A549 (cell line): ENCODE results near the gene GCK. TPM values are rescaled to one million over a fixed set of nuclear protein-coding genes. Genes with fewer than 3 reads are reported as not detected.

ENCODE experiments used
- ATAC-seq, 2 experiments: fragments of 200-7000 bp in 1 of 2; fragments of >200 bp in 1 of 2; cut with Nextera tagmentation in 1 of 2; cut with Tn5 transposase in 1 of 2; 3 replicates each; pipeline versions ENCODE4 v1.8.0 to v1.9.1; 2018 to 2020; ENCODE audit warnings: mild to moderate bottlenecking in 1 of 2, moderate library complexity in 1 of 2
- CTCF ChIA-PET: fragments of 300-600 bp; sonication (Branson Sonifier 250); formaldehyde crosslinking; extraction: SDS; loops from one replicate; lab custom pipeline; 2021; ENCODE audit warnings: antibody characterized with exemption, inconsistent platforms; lab: Yijun Ruan, JAX
- POLR2A ChIA-PET: fragments of 350-600 bp; formaldehyde crosslinking; extraction: SDS; loops from one replicate; lab custom pipeline; 2021; ENCODE audit warnings: antibody characterized with exemption, inconsistent platforms; lab: Yijun Ruan, JAX
- DNase-seq, 2 experiments: peaks; one replicate each; pipeline versions ENCODE4 v3.0.0 to v3.0.0-alpha.2; 2011 to 2016; ENCODE audit warnings: low read depth in 1 of 2, low spot score in 1 of 2
- FAIRE-seq: peaks from 2 replicates; lab custom pipeline; 2011; peaks lifted over from hg19 to GRCh38; lab: Jason Lieb, UNC
- H3K27ac ChIP-seq, 2 experiments: fragments of >200 bp; sonication (Bioruptor Twin); formaldehyde crosslinking; 3 replicates each; pipeline ENCODE4 v1.5.1; 2016 to 2017
- H3K4me1 ChIP-seq: fragments of >200 bp; sonication (Bioruptor Twin); formaldehyde crosslinking; 3 replicates; pipeline ENCODE4 v1.6.1; 2016
- H3K4me2 ChIP-seq: fragments of >200 bp; sonication (Bioruptor Twin); formaldehyde crosslinking; 3 replicates; pipeline ENCODE4 v1.6.1; 2016
- H3K4me3 ChIP-seq: fragments of >200 bp; sonication (Bioruptor Twin); formaldehyde crosslinking; 3 replicates; pipeline ENCODE4 v1.5.1; 2016
- H3K9me3 ChIP-seq: fragments of >200 bp; sonication (Bioruptor Twin); formaldehyde crosslinking; 3 replicates; pipeline ENCODE4 v1.6.1; 2016
- ATOH8 ChIP-seq: fragments of 250-450 bp; sonication (Bioruptor Pico); IDR thresholded peaks from 2 replicates; pipeline ENCODE4 v1.5.0; 2020; ENCODE audit warnings: low read depth, mild to moderate bottlenecking, moderate library complexity
- BCL3 ChIP-seq: fragments of >200 bp; sonication (Bioruptor Twin); formaldehyde crosslinking; IDR thresholded peaks from 3 replicates; pipeline ENCODE4 v1.6.1; 2016
- BHLHE40 ChIP-seq: IDR thresholded peaks from 2 replicates; pipeline ENCODE4 v1.6.1; 2012; ENCODE audit warnings: low read depth, low read length, inconsistent platforms
- CHD2 ChIP-seq: fragments of 150-350 bp; IDR thresholded peaks from 2 replicates; pipeline ENCODE4 v1.6.1; 2014; ENCODE audit warnings: low read length; ENCODE audit not compliant: partially characterized antibody
- CHD4 ChIP-seq: fragments of 200-600 bp; sonication (generic); IDR thresholded peaks from 2 replicates; pipeline ENCODE4 v1.6.1; 2016; ENCODE audit warnings: antibody characterized with exemption, mild to moderate bottlenecking, borderline replicate concordance
- E2F6 ChIP-seq: IDR thresholded peaks from 2 replicates; pipeline ENCODE4 v1.6.1; 2012; ENCODE audit warnings: low read depth, borderline replicate concordance
- EHF ChIP-seq: fragments of 250-450 bp; sonication (Bioruptor Pico); IDR thresholded peaks from 2 replicates; pipeline ENCODE4 v1.5.0; 2020; ENCODE audit warnings: mild to moderate bottlenecking
- FOSB ChIP-seq: fragments of 250-450 bp; sonication (Bioruptor Pico); IDR thresholded peaks from 2 replicates; pipeline ENCODE4 v1.5.0; 2020; ENCODE audit warnings: mild to moderate bottlenecking, moderate library complexity
- GATA3 ChIP-seq: IDR thresholded peaks from 2 replicates; pipeline ENCODE4 v1.6.1; 2012; ENCODE audit warnings: borderline replicate concordance
- HDAC2 ChIP-seq: fragments of 200-600 bp; sonication (generic); IDR thresholded peaks from 2 replicates; pipeline ENCODE4 v1.6.1; 2016
- HEYL ChIP-seq: fragments of 250-450 bp; sonication (Bioruptor Pico); IDR thresholded peaks from 2 replicates; pipeline ENCODE4 v1.8.0; 2021; ENCODE audit warnings: mild to moderate bottlenecking, moderate library complexity
- HOXB5 ChIP-seq: fragments of 250-450 bp; sonication (Bioruptor Pico); IDR thresholded peaks from 2 replicates; pipeline ENCODE4 v1.5.0; 2020; ENCODE audit warnings: mild to moderate bottlenecking, moderate library complexity
- JUNB ChIP-seq: fragments of >200 bp; sonication (Bioruptor Twin); formaldehyde crosslinking; IDR thresholded peaks from 2 replicates; pipeline ENCODE4 v1.6.1; 2016
- KDM1A ChIP-seq: fragments of 200-600 bp; sonication (generic); IDR thresholded peaks from 2 replicates; pipeline ENCODE4 v1.6.1; 2016; ENCODE audit warnings: low read depth, mild to moderate bottlenecking
- KDM5A ChIP-seq: fragments of 200-600 bp; sonication (generic); IDR thresholded peaks from 2 replicates; pipeline ENCODE4 v1.6.1; 2016; ENCODE audit warnings: antibody characterized with exemption, mild to moderate bottlenecking
- MAX ChIP-seq: IDR thresholded peaks from 2 replicates; pipeline ENCODE4 v1.6.1; 2012
- MYC ChIP-seq: IDR thresholded peaks from 2 replicates; pipeline ENCODE4 v1.6.1; 2012; ENCODE audit warnings: mild to moderate bottlenecking, inconsistent platforms, low read length, improper control_type of control experiment, borderline replicate concordance
- NFE2L2 ChIP-seq: fragments of 150-350 bp; conservative IDR thresholded peaks from 2 replicates; pipeline ENCODE4 v1.6.1; 2014; ENCODE audit warnings: low read length
- NPAS2 ChIP-seq: fragments of 250-450 bp; sonication (Bioruptor Pico); IDR thresholded peaks from 2 replicates; pipeline ENCODE4 v1.8.0; 2022; ENCODE audit warnings: mild to moderate bottlenecking, moderate library complexity, borderline replicate concordance
- RAD21 ChIP-seq, 2 experiments: fragments of >200 bp in 1 of 2; sonication (Bioruptor Twin) in 1 of 2; formaldehyde crosslinking in 1 of 2; IDR thresholded peaks in 1 of 2; conservative IDR thresholded peaks in 1 of 2; 2 replicates in 1 of 2; 3 replicates in 1 of 2; pipeline ENCODE4 v1.6.1; 2012 to 2018; ENCODE audit warnings: inconsistent platforms in 1 of 2
- RFX5 ChIP-seq: fragments of 450-650 bp; IDR thresholded peaks from 2 replicates; pipeline ENCODE4 v1.7.1; 2014; ENCODE audit warnings: antibody characterized with exemption, mild to moderate bottlenecking, moderate library complexity
- RNF2 ChIP-seq: fragments of 200-600 bp; sonication (generic); IDR thresholded peaks from 2 replicates; pipeline ENCODE4 v1.6.1; 2016; ENCODE audit warnings: low read depth, mild to moderate bottlenecking, antibody characterized with exemption, moderate library complexity, borderline replicate concordance
- SMC3 ChIP-seq: fragments of >200 bp; sonication (Bioruptor Twin); formaldehyde crosslinking; IDR thresholded peaks from 3 replicates; pipeline ENCODE4 v1.6.1; 2018; ENCODE audit warnings: inconsistent platforms
- SREBF2 ChIP-seq: fragments of 450-650 bp; IDR thresholded peaks from 2 replicates; pipeline ENCODE4 v1.6.1; 2014; ENCODE audit warnings: mild to moderate bottlenecking, moderate library complexity
- USF2 ChIP-seq: fragments of 450-650 bp; IDR thresholded peaks from 2 replicates; pipeline ENCODE4 v1.6.1; 2014; ENCODE audit warnings: antibody characterized with exemption
- ZC3H11A ChIP-seq: fragments of 450-650 bp; IDR thresholded peaks from 2 replicates; pipeline ENCODE4 v1.6.1; 2014; ENCODE audit warnings: antibody characterized with exemption, mild to moderate bottlenecking
- ZFP36 ChIP-seq: fragments of 450-650 bp; IDR thresholded peaks from 2 replicates; pipeline ENCODE4 v1.6.1; 2014; ENCODE audit warnings: borderline replicate concordance; ENCODE audit not compliant: partially characterized antibody
- ZSCAN20 ChIP-seq: fragments of 250-450 bp; sonication (Bioruptor Pico); IDR thresholded peaks from 2 replicates; pipeline ENCODE4 v1.8.0; 2022; ENCODE audit warnings: mild to moderate bottlenecking, moderate library complexity
- WGBS: methylation state at CpG from one replicate; pipeline ENCODE4 v1.1.6; 2017; ENCODE audit errors: missing lambda C conversion rate; 5-methylcytosine and 5-hydroxymethylcytosine counted together
- polyA plus RNA-seq, 4 experiments: library from polyadenylated mRNA; depleted of rRNA in 3 of 4; stranded (reverse); fragments of >200 nt; fragmentation: RNase III in 1 of 4; extraction: RNeasy Plus Mini Kit Qiagen cat#74134 plus additional on column Dnase treatment in 1 of 4; gene quantifications; 2 replicates in 3 of 4; 3 replicates in 1 of 4; pipeline ENCODE4 v1.2.3, GENCODE V29; 2011 to 2017

The GCK gene
- polyA plus RNA-seq, 2 of the 4 experiments (the other 2 are of a cell fraction): 0.12 TPM; not detected in 1

- no peak overlapping the region for H3K4me2 ChIP-seq
- TF ChIP-seq GATA3 (no peak), RFX5 (no peak), MAX (no peak), CHD4 (no peak), ZFP36 (no peak), NFE2L2 (no peak), KDM5A (no peak), RNF2 (no peak), BCL3 (no peak), RAD21 (conservative IDR thresholded peaks at IDR 0.05 in 1 of 2, IDR thresholded peaks at IDR 0.05 in 1 of 2) (no peak), EHF (no peak), ATOH8 (CRISPR knock-in tag) (no peak), HOXB5 (CRISPR knock-in tag) (no peak), ZC3H11A (no peak), CHD2 (no peak), MYC (no peak), NPAS2 (CRISPR knock-in tag) (no peak), ZSCAN20 (CRISPR knock-in tag) (no peak), BHLHE40 (no peak)
- FAIRE-seq: no peak
- no peak for ATAC-seq
- whole genome bisulfite sequencing: 76% methylated on average over 19 of the region's 19 CpGs
- H3K9me3 ChIP-seq: no peaks in the 10 kb centered on the region
- ChIA-PET CTCF (interaction anchor here (1.1 to 2.4 kb wide), 5 partner anchors 16 to 919 kb away, joined by 3 to 10 read pairs (median 3); partner anchors contain the start of gene YKT6), POLR2A (no interaction called here)
- no peak overlapping the region for H3K27ac ChIP-seq
- H3K4me3 ChIP-seq: no peak overlapping the region
- H3K4me1 ChIP-seq: no peaks in the 10 kb centered on the region
- no peak for DNase-seq
Observed at GRCh38 chr7:44217223-44217714, 28.0 kb upstream of the GCK start.

- WGBS: 87% methylated on average over 11 of the region's 13 CpGs
- no peak; a peak in 1 of 6 replicates for ATAC-seq
- H3K4me2 ChIP-seq: no peak overlapping the region
Observed at GRCh38 chr7:44216521-44217222, 27.4 kb upstream of the GCK start.

More at GRCh38 chr7:44216521-44217222, 27.4 kb upstream of the GCK start:
- FAIRE-seq (no peak), DNase-seq (no peak)
- ChIA-PET CTCF (interaction anchor here (1.1 to 2.4 kb wide), 4 partner anchors 16 to 920 kb away, joined by 3 to 10 read pairs (median 4); partner anchors contain the start of gene YKT6), POLR2A (no interaction called here)
- Histone ChIP-seq H3K9me3 (no peaks in the 10 kb centered on the region), H3K4me3 (no peak overlapping the region), H3K27ac (no peak overlapping the region), H3K4me1 (no peaks in the 10 kb centered on the region)
- TF ChIP-seq E2F6: no peak
- no peak for TF ChIP-seq ZC3H11A
- TF ChIP-seq FOSB (CRISPR knock-in tag): no peak
- TF ChIP-seq HOXB5 (CRISPR knock-in tag): no peak
- TF ChIP-seq JUNB: no peak
- no peak for TF ChIP-seq RAD21 (conservative IDR thresholded peaks at IDR 0.05 in 1 of 2, IDR thresholded peaks at IDR 0.05 in 1 of 2)
- TF ChIP-seq MYC: no peak
- TF ChIP-seq SMC3: no peak
- no peak for TF ChIP-seq CHD2
- TF ChIP-seq HEYL (CRISPR knock-in tag): no peak
- no peak for TF ChIP-seq NPAS2 (CRISPR knock-in tag)
- TF ChIP-seq SREBF2: no peak
- no peak for TF ChIP-seq ATOH8 (CRISPR knock-in tag)
- no peak for TF ChIP-seq HDAC2
- TF ChIP-seq GATA3: no peak
- no peak for TF ChIP-seq USF2
- TF ChIP-seq KDM1A: no peak
- no peak for TF ChIP-seq EHF
